ENCODE measurements around the gene FNDC11.

DNA sequence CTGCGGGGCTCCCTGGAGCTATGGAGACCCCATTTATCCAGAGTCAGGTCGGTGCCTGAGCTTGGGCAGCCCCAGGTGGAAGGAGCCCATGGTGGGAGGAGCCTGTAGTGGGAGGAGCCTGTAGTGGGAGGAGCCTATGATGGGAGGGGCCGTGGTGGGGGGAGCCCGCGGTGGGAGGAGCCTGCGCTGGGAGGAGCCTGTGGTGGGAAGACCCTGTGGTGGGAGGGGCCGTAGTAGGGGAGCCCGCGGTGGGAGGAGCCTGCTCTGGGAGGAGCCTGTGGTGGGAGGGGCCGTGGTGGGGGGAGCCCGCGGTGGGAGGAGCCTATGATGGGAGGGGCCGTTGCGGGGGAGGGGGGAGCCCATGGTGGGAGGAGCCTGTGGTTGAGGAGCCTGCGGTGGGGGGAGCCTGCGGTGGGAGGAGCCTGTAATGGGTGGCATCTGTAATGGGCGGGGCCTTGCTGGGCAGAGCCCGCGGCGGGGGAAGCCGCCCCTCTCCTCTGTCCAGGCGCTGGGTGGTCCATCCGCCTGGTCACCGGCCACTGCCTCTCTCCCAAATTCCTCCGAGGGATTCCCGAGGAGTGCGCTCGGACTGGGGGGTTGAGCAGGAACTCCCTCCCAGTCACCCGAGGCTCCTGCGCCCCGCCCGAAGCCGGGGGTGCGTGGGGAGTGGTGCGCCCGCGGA is 567 bp upstream of the FNDC11 start:
- TF ChIP-seq MYC (IDR thresholded peaks at IDR 0.05; ENCODE audit: borderline replicate concordance, low read length) (no peak), RFX5 (IDR thresholded peaks at IDR 0.05) (no peak), EP300 (IDR thresholded peaks at IDR 0.05) (no peak), POLR2A (IDR thresholded peaks at IDR 0.05; ENCODE audit: low read length) (no peak), HEYL (CRISPR knock-in tag; IDR thresholded peaks at IDR 0.05) (no peak), SREBF2 (IDR thresholded peaks at IDR 0.05) (no peak), ZFP36 (IDR thresholded peaks at IDR 0.05; ENCODE audit: borderline replicate concordance, partially characterized antibody) (no peak)
- TF ChIP-seq, protein P1, sequence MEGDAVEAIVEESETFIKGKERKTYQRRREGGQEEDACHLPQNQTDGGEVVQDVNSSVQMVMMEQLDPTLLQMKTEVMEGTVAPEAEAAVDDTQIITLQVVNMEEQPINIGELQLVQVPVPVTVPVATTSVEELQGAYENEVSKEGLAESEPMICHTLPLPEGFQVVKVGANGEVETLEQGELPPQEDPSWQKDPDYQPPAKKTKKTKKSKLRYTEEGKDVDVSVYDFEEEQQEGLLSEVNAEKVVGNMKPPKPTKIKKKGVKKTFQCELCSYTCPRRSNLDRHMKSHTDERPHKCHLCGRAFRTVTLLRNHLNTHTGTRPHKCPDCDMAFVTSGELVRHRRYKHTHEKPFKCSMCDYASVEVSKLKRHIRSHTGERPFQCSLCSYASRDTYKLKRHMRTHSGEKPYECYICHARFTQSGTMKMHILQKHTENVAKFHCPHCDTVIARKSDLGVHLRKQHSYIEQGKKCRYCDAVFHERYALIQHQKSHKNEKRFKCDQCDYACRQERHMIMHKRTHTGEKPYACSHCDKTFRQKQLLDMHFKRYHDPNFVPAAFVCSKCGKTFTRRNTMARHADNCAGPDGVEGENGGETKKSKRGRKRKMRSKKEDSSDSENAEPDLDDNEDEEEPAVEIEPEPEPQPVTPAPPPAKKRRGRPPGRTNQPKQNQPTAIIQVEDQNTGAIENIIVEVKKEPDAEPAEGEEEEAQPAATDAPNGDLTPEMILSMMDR (IDR thresholded peaks at IDR 0.05) = no peak
- TF ChIP-seq, protein P2, sequence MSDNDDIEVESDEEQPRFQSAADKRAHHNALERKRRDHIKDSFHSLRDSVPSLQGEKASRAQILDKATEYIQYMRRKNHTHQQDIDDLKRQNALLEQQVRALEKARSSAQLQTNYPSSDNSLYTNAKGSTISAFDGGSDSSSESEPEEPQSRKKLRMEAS (IDR thresholded peaks at IDR 0.05) = no peak
